UCSD-AML1 (cell line): ENCODE results near the gene PTCRA.
A peak's percentile ranks its signal among the peaks of the same experiment; 100 is the strongest.

Source experiments
- DNase-seq: peaks from one replicate; lab custom pipeline; 2025; ENCODE audit not compliant: unreplicated experiment; lab: John Stamatoyannopoulos, UW

PTCRA gene

DNA sequence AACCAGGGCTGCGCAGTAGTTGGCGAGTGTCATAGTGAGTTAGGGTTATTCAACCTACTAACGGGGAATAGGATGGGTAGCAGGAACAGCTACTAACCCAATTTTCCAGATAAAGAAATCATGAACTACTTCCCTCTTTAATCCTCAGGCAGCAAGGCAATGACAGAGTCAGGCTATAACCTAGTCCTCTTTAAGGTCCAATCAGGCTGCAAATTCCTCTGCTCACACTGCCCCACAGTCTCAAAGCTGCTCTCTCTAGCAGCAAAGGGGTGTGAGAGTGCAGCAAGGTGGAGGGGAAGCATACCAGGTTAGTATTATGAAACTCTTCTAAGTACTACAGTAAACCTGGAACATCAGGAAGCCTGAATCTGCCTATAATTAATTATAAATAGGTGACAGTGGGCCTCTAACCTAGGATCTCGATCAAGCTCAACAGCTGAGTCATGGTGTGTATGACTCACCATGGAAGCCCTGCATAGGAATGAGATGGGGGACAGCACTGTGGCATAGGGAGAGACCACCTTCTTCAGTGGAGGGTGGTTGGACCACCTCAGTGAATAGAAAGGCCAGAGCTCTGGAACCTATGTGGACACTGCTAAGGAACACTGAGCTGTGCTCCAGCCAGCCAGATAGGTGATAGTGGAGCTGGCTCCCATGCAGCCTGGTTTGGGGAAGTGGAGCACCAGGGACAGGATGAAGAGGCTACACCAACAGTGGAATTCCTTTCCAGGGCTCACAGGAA, 55.2 kb downstream of the PTCRA start:
- DNase-seq: peak; percentile 46

DNA sequence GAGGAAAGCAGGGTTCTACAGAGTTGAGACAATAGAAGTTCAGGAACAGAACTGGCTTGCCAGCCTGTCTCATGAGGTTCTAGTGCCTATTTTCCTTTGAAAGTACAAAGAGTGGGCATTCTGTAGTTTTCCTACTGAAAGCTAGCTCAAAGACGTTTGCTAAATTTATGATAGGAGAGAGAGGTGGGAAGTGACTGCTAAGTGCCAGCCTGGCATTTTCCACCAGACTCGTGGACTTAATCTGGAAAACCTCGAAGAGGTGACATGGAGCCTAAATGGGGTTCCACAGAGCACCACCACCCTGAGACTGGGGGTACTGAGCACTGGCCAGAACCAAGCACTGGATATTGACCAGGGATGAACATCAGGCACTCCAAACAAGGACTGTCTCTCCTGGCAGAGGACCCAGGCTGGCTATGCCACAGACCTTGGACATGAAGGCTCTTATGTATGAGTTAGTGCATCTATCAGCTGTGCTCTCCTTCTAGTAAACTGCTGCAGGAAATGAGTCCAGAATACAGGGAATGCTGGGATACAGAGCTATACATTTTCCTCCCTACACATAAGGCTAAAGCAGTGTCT, 56.0 kb downstream of the PTCRA start:
- no peak for DNase-seq

DNA sequence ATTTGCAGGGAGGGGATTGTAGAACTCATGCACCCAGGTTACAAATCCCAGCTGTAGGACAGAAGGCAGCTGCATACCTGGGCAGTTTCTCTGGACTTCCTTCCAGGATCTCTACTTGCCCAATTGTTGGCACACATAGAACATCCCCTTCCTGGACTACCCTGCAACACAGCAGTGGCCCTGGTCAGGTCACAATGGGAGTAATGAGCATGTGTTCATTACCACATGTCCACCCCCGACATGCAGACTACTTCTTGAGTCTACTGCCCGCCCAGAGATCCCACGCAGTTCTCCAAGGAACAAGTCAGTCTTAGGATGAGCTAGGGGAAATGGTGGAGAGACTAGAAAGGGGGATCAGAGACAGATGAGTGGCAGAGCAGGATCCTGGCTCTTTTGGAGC, 58.1 kb downstream of the PTCRA start:
- no peak for DNase-seq

DNA sequence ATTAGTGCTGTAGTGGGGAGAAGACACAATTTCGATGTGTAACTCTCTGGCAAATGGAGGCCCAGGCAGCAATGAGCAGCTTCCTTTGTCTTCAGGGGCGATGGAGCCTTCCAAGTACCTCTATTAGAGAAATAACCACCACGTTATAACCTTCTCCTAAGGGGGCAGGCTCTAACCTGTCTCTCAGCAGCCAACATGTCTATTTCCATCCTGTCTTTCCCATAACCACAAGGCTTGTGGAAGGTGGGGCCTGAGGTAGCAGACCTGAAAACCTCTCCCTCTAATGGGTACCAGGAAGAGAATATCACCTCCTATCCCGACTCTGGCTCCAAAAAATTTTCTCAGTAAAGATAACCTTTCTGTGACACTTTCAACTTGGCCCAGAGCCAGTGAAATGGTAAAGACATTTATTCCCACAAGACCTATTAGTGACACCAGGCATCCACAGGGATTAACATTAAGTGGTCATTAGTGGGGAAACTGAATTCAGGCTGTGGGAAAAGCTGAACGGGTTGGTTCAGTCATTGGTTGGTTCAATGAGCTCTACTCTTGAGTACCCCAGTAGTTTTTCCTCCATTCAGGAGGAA, 59.2 kb downstream of the PTCRA start:
- no peak for DNase-seq
